Mesenchymal stem cell (in vitro differentiated cells and primary cell): ENCODE measurements around the gene VEGFC.

Source experiments
- DNase-seq: peaks from one replicate; pipeline ENCODE4 v3.0.0-alpha.2; 2013
- H2AFZ ChIP-seq: one replicate; pipeline ENCODE4 v1.6.1; 2013; ENCODE audit warnings: low read depth, mild to moderate bottlenecking, control low read depth, inconsistent platforms, low read length, moderate library complexity
- H2AK5ac ChIP-seq: 2 replicates; pipeline ENCODE4 v1.6.1; 2013; ENCODE audit warnings: low read length, moderate library complexity, mild to moderate bottlenecking, inconsistent platforms; ENCODE audit not compliant: severe bottlenecking
- H2BK120ac ChIP-seq: one replicate; pipeline ENCODE4 v1.6.1; 2013; ENCODE audit warnings: low read depth, mild to moderate bottlenecking, inconsistent platforms, low read length, moderate library complexity
- H2BK12ac ChIP-seq, 2 experiments: one replicate each; pipeline ENCODE4 v1.6.1; 2013; ENCODE audit warnings: inconsistent platforms in 2 of 2, low read length in 2 of 2, mild to moderate bottlenecking in 2 of 2, moderate library complexity in 2 of 2, control low read depth in 1 of 2
- H2BK15ac ChIP-seq: one replicate; pipeline ENCODE4 v1.6.1; 2013; ENCODE audit warnings: mild to moderate bottlenecking, low read depth, inconsistent platforms; ENCODE audit not compliant: poor library complexity, severe bottlenecking
- H2BK5ac ChIP-seq: 2 replicates; pipeline ENCODE4 v1.6.1; 2013; ENCODE audit warnings: low read depth, mild to moderate bottlenecking, low read length, control low read depth, inconsistent platforms; ENCODE audit not compliant: poor library complexity, severe bottlenecking
- H3K14ac ChIP-seq, 2 experiments: one replicate each; pipeline ENCODE4 v1.6.1; 2013; ENCODE audit warnings: inconsistent platforms in 2 of 2, low read length in 2 of 2, control low read depth in 1 of 2, mild to moderate bottlenecking in 1 of 2, moderate library complexity in 1 of 2
- H3K18ac ChIP-seq, 2 experiments: one replicate each; pipeline ENCODE4 v1.6.1; 2013; ENCODE audit warnings: inconsistent platforms in 2 of 2, low read length in 2 of 2, control low read depth in 1 of 2, low read depth in 1 of 2, mild to moderate bottlenecking in 1 of 2
- H3K23ac ChIP-seq, 2 experiments: one replicate each; pipeline ENCODE4 v1.6.1; 2013; ENCODE audit warnings: inconsistent platforms in 2 of 2, low read length in 2 of 2, mild to moderate bottlenecking in 2 of 2, moderate library complexity in 2 of 2, control low read depth in 1 of 2
- H3K27ac ChIP-seq: 2 replicates; pipeline ENCODE4 v1.5.1; 2013; ENCODE audit warnings: mild to moderate bottlenecking, moderate library complexity, low read length, control low read depth, inconsistent platforms; ENCODE audit not compliant: poor library complexity, severe bottlenecking
- H3K27me3 ChIP-seq, 2 experiments: 2 replicates each; pipeline versions ENCODE4 v1.6.1 to v1.7.0; 2013; ENCODE audit warnings: low read length in 2 of 2, mild to moderate bottlenecking in 2 of 2, moderate library complexity in 2 of 2, control low read depth in 1 of 2, inconsistent platforms in 1 of 2; ENCODE audit not compliant: control insufficient read depth in 1 of 2, insufficient read depth in 1 of 2
- H3K36me3 ChIP-seq, 2 experiments: 2 replicates each; pipeline versions ENCODE4 v1.6.1 to v1.7.0; 2013; ENCODE audit warnings: low read length in 2 of 2, control low read depth in 1 of 2, inconsistent platforms in 1 of 2, low read depth in 1 of 2, mild to moderate bottlenecking in 1 of 2; ENCODE audit not compliant: insufficient read depth in 2 of 2, control insufficient read depth in 1 of 2
- H3K4ac ChIP-seq, 2 experiments: one replicate each; pipeline ENCODE4 v1.6.1; 2013; ENCODE audit warnings: inconsistent platforms in 2 of 2, low read length in 2 of 2, mild to moderate bottlenecking in 2 of 2, moderate library complexity in 2 of 2, control low read depth in 1 of 2, low read depth in 1 of 2
- H3K4me1 ChIP-seq: 2 replicates; pipeline ENCODE4 v1.6.1; 2013; ENCODE audit warnings: low read depth, low read length, control low read depth; ENCODE audit not compliant: control insufficient read depth, insufficient read depth
- H3K4me2 ChIP-seq: 2 replicates; pipeline ENCODE4 v1.6.1; 2013; ENCODE audit warnings: low read length, mild to moderate bottlenecking, inconsistent platforms; ENCODE audit not compliant: poor library complexity, severe bottlenecking
- H3K4me3 ChIP-seq, 2 experiments: 2 replicates each; pipeline versions ENCODE4 v1.5.1 to v1.7.0; 2013; ENCODE audit warnings: low read length in 2 of 2, mild to moderate bottlenecking in 2 of 2, control low read depth in 1 of 2, low read depth in 1 of 2; ENCODE audit not compliant: insufficient read depth in 1 of 2
- H3K79me1 ChIP-seq: replicated peaks from 2 replicates; pipeline ENCODE4 v1.6.1; 2013; ENCODE audit warnings: mild to moderate bottlenecking, control low read depth, low read length, inconsistent platforms; ENCODE audit not compliant: poor library complexity, severe bottlenecking
- H3K9ac ChIP-seq: 2 replicates; pipeline ENCODE4 v1.7.0; 2013; ENCODE audit warnings: mild to moderate bottlenecking, low read length, moderate library complexity
- H3K9me3 ChIP-seq: 2 replicates; pipeline ENCODE4 v1.7.0; 2013; ENCODE audit warnings: mild to moderate bottlenecking, low read length; ENCODE audit not compliant: control insufficient read depth
- H4K8ac ChIP-seq: one replicate; pipeline ENCODE4 v1.6.1; 2013; ENCODE audit warnings: inconsistent platforms, mild to moderate bottlenecking, low read length, moderate library complexity
- H4K91ac ChIP-seq: one replicate; pipeline ENCODE4 v1.6.1; 2013; ENCODE audit warnings: mild to moderate bottlenecking, low read length, inconsistent platforms
- WGBS: methylation state at CpG from one replicate; pipeline ENCODE4 v1.1.7; 2013; ENCODE audit warnings: mixed read lengths; 5-methylcytosine and 5-hydroxymethylcytosine counted together

Gene VEGFC

DNA sequence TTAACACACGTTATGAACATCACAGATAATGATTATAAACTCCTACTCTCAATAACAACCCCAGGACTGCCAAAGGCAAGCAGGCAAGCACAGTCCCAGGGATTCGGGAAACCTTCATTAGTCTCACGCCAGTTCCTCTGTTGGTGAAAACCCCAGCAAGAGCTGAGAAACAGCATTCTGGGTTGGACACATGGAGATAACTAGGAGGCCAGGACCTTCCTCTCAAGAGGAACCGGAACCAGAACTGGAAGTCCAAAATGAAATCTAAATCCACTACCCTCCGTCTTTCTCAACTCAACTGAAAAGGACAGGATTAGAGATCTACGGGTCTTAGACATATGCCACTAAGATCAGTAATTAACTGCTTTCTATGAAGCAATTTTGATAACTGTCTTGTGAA lies 3.8 kb downstream of the VEGFC start:
- Histone ChIP-seq H2BK5ac (no peak overlapping the region), H3K14ac (no peak overlapping the region), H3K27ac (no peak overlapping the region), H3K27me3 (no peaks in the 10 kb centered on the region), H3K18ac (peak overlapping the region in 1 of 2 experiments; percentile 21), H3K4me2 (no peak overlapping the region), H2BK120ac (no peak overlapping the region), H3K9ac (peak overlapping the region; percentile 98), H3K23ac (no peak overlapping the region), H4K8ac (no peak overlapping the region), H2AK5ac (peak overlapping the region; percentile 9), H3K79me1 (peaks cover 15% of the 10 kb centered on the region), H3K4ac (no peak overlapping the region), H3K36me3 (no peaks in the 10 kb centered on the region), H2AFZ (no peak overlapping the region), H3K9me3 (no peaks in the 10 kb centered on the region), H2BK12ac (peak overlapping the region; percentile 1 to 56), H3K4me1 (peaks cover 5% of the 10 kb centered on the region), H3K4me3 (peak overlapping the region in 1 of 2 experiments; percentile 94), H2BK15ac (no peak overlapping the region), H4K91ac (no peak overlapping the region)
- WGBS = 94% methylated on average over 4 of the region's 6 CpGs
- DNase-seq = no peak

DNA sequence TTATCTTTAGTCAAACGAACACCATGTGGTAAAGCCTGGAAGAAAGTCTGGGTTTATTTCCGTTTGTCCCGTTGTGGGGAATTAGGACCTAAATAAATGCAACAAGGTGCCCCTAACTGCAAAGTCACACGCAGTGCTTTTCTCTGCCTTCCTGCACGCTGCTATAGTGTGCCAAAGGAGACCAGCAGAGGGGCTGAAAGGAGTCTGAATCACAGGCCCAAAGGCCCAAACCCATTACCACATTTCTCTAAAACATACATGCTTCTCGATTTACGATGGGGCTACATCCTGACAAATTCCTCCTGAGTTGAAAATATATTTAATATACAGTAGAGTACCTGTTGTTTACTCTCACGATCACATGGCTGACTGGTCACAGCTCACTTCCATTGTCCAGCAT lies 4.5 kb downstream of the VEGFC start:
- Histone ChIP-seq H4K91ac (no peak overlapping the region), H2BK15ac (no peak overlapping the region)
- WGBS = 88% methylated on average over 6 of the region's 8 CpGs

DNA sequence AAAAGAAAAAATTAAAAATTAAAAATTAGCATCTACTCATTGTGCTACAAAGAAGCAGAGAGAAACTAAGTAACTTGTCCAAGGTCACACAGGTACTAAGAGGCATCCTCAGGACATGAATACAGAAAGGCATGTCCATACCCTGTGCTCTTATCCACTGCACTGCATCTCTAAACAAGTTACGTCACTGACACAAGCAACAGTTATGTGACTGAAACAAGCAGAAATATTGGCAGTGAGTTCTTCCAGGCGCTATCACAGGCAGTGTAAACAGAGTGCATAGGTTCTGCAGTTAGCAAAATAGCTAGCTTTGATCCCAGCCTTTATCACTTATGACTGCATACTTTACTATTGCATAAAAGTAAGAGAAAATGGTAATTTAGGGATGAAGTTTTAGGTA lies 7.9 kb downstream of the VEGFC start:
- no peak overlapping the region for H2AFZ ChIP-seq
- H2BK5ac ChIP-seq = no peak overlapping the region
- H3K4me2 ChIP-seq = no peak overlapping the region
- peaks cover 11% of the 10 kb centered on the region for H3K79me1 ChIP-seq
- no peak overlapping the region for H2BK12ac ChIP-seq
- H3K18ac ChIP-seq = no peak overlapping the region
- H3K36me3 ChIP-seq = no peaks in the 10 kb centered on the region
- H2BK15ac ChIP-seq = no peak overlapping the region
- no peak overlapping the region for H4K91ac ChIP-seq
- no peaks in the 10 kb centered on the region for H3K27me3 ChIP-seq
- H3K9me3 ChIP-seq = no peaks in the 10 kb centered on the region
- no peak overlapping the region for H3K9ac ChIP-seq
- peaks cover 8% of the 10 kb centered on the region for H3K4me1 ChIP-seq
- no peak overlapping the region for H2AK5ac ChIP-seq
- no peak overlapping the region for H3K4ac ChIP-seq
- H4K8ac ChIP-seq = no peak overlapping the region
- H3K4me3 ChIP-seq = no peak overlapping the region
- no peak overlapping the region for H2BK120ac ChIP-seq
- H3K27ac ChIP-seq = no peak overlapping the region
- no peak overlapping the region for H3K14ac ChIP-seq
- 58% methylated on average over 2 of the region's 2 CpGs for WGBS
- no peak overlapping the region for H3K23ac ChIP-seq
- DNase-seq = peak; percentile 77

More for the DNA sequence above, 4.5 kb downstream of the VEGFC start:
- H2AK5ac ChIP-seq = no peak overlapping the region
- H3K9me3 ChIP-seq = no peaks in the 10 kb centered on the region
- H3K27me3 ChIP-seq = no peaks in the 10 kb centered on the region
- no peak overlapping the region for H3K23ac ChIP-seq
- H3K18ac ChIP-seq = no peak overlapping the region
- peak overlapping the region in 1 of 2 experiments; percentile 36 for H3K4me3 ChIP-seq
- H3K36me3 ChIP-seq = no peaks in the 10 kb centered on the region
- H2BK120ac ChIP-seq = no peak overlapping the region
- no peak overlapping the region for H3K4me2 ChIP-seq
- no peak overlapping the region for H3K27ac ChIP-seq
- H2AFZ ChIP-seq = no peak overlapping the region
- H3K14ac ChIP-seq = no peak overlapping the region
- H4K8ac ChIP-seq = no peak overlapping the region
- peak overlapping the region in 1 of 2 experiments; percentile 15 for H2BK12ac ChIP-seq
- no peak overlapping the region for H2BK5ac ChIP-seq
- H3K9ac ChIP-seq = peak overlapping the region; percentile 98
- DNase-seq = no peak
- peaks cover 5% of the 10 kb centered on the region for H3K4me1 ChIP-seq
- peaks cover 15% of the 10 kb centered on the region for H3K79me1 ChIP-seq
- H3K4ac ChIP-seq = no peak overlapping the region

DNA sequence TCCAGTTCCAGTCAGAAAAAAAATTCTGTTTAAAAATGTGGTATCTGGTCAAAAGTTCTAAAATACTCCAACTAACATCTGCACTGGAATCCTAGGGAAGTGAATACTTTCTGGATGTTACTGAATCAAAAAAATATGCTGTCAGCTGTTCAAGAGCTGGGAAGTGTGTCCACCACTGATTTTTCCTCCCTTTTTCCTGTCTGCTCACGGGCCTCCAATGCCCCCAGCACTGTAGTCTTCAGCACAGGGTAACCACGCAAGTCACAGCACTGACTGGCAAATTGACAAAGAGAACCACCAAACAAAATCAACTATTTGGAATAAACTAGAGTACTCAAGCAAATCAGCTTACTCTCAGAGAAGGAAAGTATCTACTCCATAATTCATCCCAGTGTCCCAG lies 9.9 kb downstream of the VEGFC start:
- H2BK15ac ChIP-seq = no peak overlapping the region
- no peak overlapping the region for H2AK5ac ChIP-seq
- no peak overlapping the region for H2AFZ ChIP-seq
- no peak overlapping the region for H3K4me2 ChIP-seq
- 53% methylated on average over 2 of the region's 2 CpGs for WGBS
- no peak for DNase-seq
- no peaks in the 10 kb centered on the region for H3K36me3 ChIP-seq
- H2BK120ac ChIP-seq = no peak overlapping the region
- H3K4ac ChIP-seq = no peak overlapping the region
- H3K4me3 ChIP-seq = peak overlapping the region in 1 of 2 experiments; percentile 51
- H3K14ac ChIP-seq = no peak overlapping the region
- H2BK5ac ChIP-seq = no peak overlapping the region
- no peaks in the 10 kb centered on the region for H3K27me3 ChIP-seq
- H4K91ac ChIP-seq = no peak overlapping the region
- peaks cover 5% of the 10 kb centered on the region for H3K4me1 ChIP-seq
- H3K27ac ChIP-seq = no peak overlapping the region
- H3K79me1 ChIP-seq = peaks cover 9% of the 10 kb centered on the region
- peak overlapping the region; percentile 77 for H3K9ac ChIP-seq
- H3K23ac ChIP-seq = no peak overlapping the region
- H2BK12ac ChIP-seq = no peak overlapping the region
- H3K9me3 ChIP-seq = no peaks in the 10 kb centered on the region
- no peak overlapping the region for H3K18ac ChIP-seq
- H4K8ac ChIP-seq = no peak overlapping the region
